ENCODE measurements around the gene BAHCC1. TPM values are rescaled to one million over a fixed set of nuclear protein-coding genes. Genes with fewer than 3 reads are reported as not detected.

BAHCC1 gene
- total and polyA plus RNA-seq, 2 of the 8 experiments (the other 6 are each of a cell fraction or from before 2014, with no cell fraction given), result 0.26 to 0.58 TPM

DNA sequence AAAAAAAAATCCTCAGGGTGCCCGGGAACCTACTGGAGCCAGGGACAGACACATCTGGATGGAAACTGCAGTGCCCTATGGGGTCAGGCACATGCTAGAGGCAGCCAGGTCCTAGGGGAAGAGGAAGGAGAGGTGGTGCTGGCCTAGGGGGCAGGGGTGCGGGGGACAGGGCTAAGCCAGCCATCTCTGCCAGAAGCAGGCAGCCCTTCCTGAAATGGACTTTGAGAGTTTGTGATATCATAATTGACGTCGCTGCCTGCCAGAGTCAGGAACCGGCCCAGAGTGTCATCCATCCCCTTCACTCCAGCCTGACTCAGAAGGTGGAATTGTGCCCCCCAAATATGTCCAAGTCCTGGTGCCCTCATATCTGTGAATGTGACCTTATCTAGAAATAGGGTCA is 25.0 kb upstream of the BAHCC1 start:
- Histone ChIP-seq H3K9me3 (ENCODE audit: insufficient read depth in 2 of 2, low read depth in 1 of 2, low read length in 1 of 2) (no peaks in the 10 kb centered on the region), H3K4me3 (ENCODE audit: extremely low read depth in 1 of 4, insufficient read depth in 2 of 4, low read depth in 3 of 4, low read length in 4 of 4) (no peak overlapping the region), H3K79me1 (ENCODE audit: low read depth, low read length) (no peaks in the 10 kb centered on the region), H3K9ac (replicated peaks in 1 of 4; ENCODE audit: extremely low read depth in 1 of 4, low read depth in 3 of 4, low read length in 3 of 4) (no peak overlapping the region), H2AK5ac (ENCODE audit: low read depth, low read length) (no peak overlapping the region), H3K18ac (ENCODE audit: extremely low read depth, low read length) (no peak overlapping the region), H2BK12ac (ENCODE audit: low read depth, low read length) (no peak overlapping the region), H3K4me1 (replicated peaks in 1 of 4; ENCODE audit: control insufficient read depth in 3 of 4, insufficient read depth in 4 of 4, low read length in 3 of 4) (peaks cover 0 to 6% (median under 1%) of the 10 kb centered on the region in 4 experiments; a peak in 3 of 7 replicates), H3K27me3 (replicated peaks in 1 of 4; ENCODE audit: control insufficient read depth in 3 of 4, extremely low read depth in 1 of 4, insufficient read depth in 3 of 4, low read length in 3 of 4) (peaks cover 0 to 9% (median under 1%) of the 10 kb centered on the region in 4 experiments; a peak in 3 of 7 replicates), H4K8ac (ENCODE audit: extremely low read depth, insufficient read depth, low read length) (no peak overlapping the region), H3K23me2 (ENCODE audit: low read depth, low read length) (no peaks in the 10 kb centered on the region; the same call in 1 of the 2 replicates), H3K79me2 (ENCODE audit: control insufficient read depth in 1 of 2, insufficient read depth in 2 of 2, low read length in 2 of 2) (no peaks in the 10 kb centered on the region), H3K4me2 (ENCODE audit: insufficient read depth in 1 of 2, low read depth in 2 of 2, low read length in 2 of 2) (no peak overlapping the region), H2BK15ac (ENCODE audit: low read length) (no peak overlapping the region), H2AFZ (ENCODE audit: low read length) (no peak overlapping the region), H3K27ac (ENCODE audit: low read depth, low read length) (no peak overlapping the region), H2BK5ac (ENCODE audit: low read depth, low read length) (no peak overlapping the region), H4K91ac (replicated peaks; ENCODE audit: insufficient read length, low read length) (no peak overlapping the region), H3K23ac (ENCODE audit: insufficient read length) (no peak overlapping the region), H3K14ac (ENCODE audit: insufficient read length) (no peak overlapping the region), H3K56ac (replicated peaks; ENCODE audit: insufficient read length, low read depth, low read length) (no peak overlapping the region), H4K5ac (ENCODE audit: insufficient read length, low read depth, low read length) (no peak overlapping the region), H3K36me3 (ENCODE audit: control insufficient read depth in 2 of 4, insufficient read depth in 4 of 4, low read length in 3 of 4) (no peaks in the 10 kb centered on the region), H4K20me1 (replicated peaks in 1 of 2; ENCODE audit: control insufficient read depth in 1 of 2, insufficient read depth in 2 of 2, low read length in 2 of 2) (no peaks in the 10 kb centered on the region), H2BK120ac (replicated peaks; ENCODE audit: low read depth, low read length) (no peak overlapping the region), H2BK20ac (ENCODE audit: low read length) (no peak overlapping the region), H3K4ac (replicated peaks; ENCODE audit: insufficient read length, low read depth, low read length) (no peak overlapping the region)
- ChIA-PET POLR2A (ENCODE audit: partially characterized antibody) (no interaction called here), CTCF (ENCODE audit: partially characterized antibody) (interaction anchor here (0.8 to 1.4 kb wide), 4 partner anchors 10 to 71 kb away, joined by 3 read pairs; no protein-coding TSS in a partner anchor)
- FAIRE-seq (no peak), DNase-seq (ENCODE audit: low read depth in 1 of 2, low spot score in 2 of 2) (no peak)
- 79% methylated on average over 5 of the region's 5 CpGs; no CpG with 5 or more reads in 1 of the 2 experiments for WGBS, 2 experiments (ENCODE audit: extremely low coverage in 1 of 2, insufficient coverage in 1 of 2, insufficient read length in 1 of 2, insufficient replicate concordance in 2 of 2, low coverage in 1 of 2, low lambda C conversion rate in 2 of 2, missing lambda C conversion rate in 1 of 2)
- TF ChIP-seq NANOG (IDR thresholded peaks at IDR 0.05; ENCODE audit: insufficient read depth, low read depth, low read length, poor library complexity, severe bottlenecking), result no peak
- TF ChIP-seq ASH2L (IDR thresholded peaks at IDR 0.05; ENCODE audit: low read length), result no peak
- TF ChIP-seq HDAC2 (IDR thresholded peaks at IDR 0.05; ENCODE audit: borderline replicate concordance in 1 of 2, low read depth in 2 of 2, low read length in 2 of 2), result no peak
- TF ChIP-seq, protein P1, sequence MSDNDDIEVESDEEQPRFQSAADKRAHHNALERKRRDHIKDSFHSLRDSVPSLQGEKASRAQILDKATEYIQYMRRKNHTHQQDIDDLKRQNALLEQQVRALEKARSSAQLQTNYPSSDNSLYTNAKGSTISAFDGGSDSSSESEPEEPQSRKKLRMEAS (IDR thresholded peaks at IDR 0.05), result no peak
- TF ChIP-seq, protein P2, sequence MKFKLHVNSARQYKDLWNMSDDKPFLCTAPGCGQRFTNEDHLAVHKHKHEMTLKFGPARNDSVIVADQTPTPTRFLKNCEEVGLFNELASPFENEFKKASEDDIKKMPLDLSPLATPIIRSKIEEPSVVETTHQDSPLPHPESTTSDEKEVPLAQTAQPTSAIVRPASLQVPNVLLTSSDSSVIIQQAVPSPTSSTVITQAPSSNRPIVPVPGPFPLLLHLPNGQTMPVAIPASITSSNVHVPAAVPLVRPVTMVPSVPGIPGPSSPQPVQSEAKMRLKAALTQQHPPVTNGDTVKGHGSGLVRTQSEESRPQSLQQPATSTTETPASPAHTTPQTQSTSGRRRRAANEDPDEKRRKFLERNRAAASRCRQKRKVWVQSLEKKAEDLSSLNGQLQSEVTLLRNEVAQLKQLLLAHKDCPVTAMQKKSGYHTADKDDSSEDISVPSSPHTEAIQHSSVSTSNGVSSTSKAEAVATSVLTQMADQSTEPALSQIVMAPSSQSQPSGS (IDR thresholded peaks at IDR 0.05; ENCODE audit: low read length), result no peak

Data from H1 (cell line).